GM19438 (cell line): ENCODE measurements around the gene TRAF7.

ENCODE experiments used
- ATAC-seq: cut with Tn5 transposase; IDR thresholded peaks from one replicate; pipeline ENCODE4 v1.9.1; 2021; ENCODE audit warnings: low read depth; ENCODE audit not compliant: unreplicated experiment

TRAF7 gene

DNA sequence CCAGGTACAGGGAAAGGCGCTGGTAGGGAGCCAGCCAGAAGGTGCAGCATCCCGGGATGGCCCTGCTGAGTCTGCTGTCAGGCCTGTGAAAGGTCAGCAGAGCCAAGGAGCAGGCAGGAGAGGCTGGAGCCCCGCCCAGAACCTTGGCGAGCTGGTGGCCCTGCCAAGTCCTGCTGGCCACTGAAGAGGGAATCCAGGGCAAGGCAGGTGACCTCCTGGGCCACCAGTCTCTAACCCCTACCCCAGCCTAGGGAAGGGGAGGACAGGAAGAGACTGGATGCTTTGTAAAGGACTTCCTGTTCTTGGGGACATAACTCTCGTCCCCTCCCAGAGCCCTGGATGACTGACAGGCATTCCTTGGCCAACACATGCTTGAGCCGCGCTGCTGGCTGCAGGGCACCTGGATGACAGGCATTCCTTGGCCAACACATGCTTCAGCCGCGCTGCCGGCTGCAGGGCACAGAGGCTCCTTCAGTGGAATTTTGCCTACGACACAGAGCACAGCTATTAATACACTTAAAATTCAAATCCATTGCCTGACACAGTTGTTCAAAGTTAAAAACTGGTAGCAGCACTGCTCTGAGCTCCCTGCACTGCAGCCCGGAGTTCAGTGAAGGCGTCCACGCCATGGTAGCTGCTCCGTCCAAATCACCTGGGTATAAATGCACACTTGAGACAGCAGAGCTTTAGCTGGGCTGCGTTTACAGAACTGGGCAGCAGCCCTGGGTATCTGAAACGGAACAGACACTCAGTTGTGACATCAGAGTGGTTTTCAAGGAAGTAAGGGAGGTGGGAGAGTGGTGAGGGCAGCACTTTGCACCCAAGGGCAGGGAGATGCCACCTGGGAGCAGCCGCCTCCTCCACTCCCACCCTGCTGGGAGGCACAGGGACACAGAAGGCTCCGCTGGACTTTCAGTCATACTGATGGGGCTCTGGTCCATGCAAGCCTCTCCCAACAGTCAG, 57.1 kb downstream of the TRAF7 start:
- no peak for ATAC-seq

DNA sequence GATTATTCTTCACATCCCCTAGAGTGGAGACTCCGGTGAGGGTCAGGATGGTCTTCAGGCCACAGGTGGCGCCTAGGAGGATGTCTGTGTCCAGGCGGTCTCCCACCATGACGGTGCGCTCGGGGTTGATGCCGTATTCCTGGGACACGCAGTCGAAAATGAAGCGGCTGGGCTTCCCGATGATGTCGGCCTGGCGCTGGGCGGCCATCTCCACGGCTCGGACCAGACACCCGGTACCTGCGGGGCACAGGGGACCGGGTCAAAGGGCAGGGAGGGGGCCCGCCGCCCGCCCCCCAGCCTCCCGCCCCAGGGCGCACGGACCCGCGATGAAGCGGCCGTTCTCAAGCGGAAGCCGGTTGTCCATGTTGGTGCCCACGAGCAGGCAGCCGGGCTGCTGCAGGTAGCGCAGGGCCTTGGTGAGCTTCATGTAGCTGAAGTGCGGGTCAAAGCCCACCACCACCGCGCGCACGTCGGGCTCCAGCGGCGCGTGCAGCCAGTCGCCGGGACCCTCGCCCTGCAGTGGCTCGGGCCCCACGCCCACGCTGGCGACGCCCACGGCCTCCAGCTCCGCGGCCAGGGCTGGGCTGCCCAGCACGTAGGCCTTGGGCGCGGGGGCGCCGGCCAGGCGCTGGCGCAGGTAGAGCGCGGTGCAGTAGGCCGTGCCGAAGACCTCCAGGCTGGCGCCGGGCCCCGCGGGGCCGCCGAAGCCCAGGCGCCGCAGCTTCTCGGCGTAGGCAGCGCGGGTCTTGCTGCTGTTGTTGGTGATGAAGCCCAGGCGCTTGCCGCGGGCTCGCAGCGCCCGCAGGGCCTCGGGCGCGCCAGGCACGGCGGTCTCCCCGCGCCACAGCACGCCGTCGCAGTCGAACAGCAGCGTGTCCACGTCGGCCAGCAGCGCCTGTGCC, 58.5 kb downstream of the TRAF7 start:
- no peak for ATAC-seq

DNA sequence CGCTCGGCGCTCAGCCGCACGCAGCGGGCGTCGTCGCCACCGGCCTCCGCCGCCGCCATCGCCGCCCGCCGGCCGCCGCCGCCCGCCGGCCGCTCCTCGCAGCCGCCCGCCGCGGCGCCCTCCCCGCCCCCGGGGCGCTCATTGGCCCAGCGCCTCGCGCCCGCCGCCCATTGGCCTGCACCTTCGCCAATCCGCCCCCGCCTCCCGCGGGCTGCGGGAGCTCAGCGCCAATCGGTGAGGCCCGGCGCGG, 59.1 kb downstream of the TRAF7 start, which contains the start of gene PGP:
TSS of gene PGP (minus strand) at position 122 of the 250 bp plus-strand sequence. CDS start at position 59, 63 bp downstream.
- peak; percentile 82 for ATAC-seq

DNA sequence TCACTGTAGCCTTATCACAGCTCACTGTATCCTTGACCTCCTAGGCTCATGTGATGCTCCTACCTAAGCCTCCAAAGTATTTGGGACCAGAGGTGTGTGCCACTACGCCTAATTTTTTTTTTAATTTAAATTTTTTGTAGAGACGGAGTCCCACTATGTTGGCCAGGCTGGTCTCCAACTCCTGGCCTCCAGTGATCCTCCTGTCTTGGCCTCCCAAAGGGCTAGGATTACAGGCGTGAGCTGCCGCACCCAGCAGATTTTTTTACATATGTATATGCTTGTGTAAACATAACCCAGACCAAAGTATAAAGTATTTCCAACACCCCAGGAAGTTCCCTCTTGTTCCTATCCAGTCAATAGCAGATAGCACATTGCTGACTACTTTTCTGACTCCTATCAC, 60.7 kb downstream of the TRAF7 start:
- no peak for ATAC-seq

DNA sequence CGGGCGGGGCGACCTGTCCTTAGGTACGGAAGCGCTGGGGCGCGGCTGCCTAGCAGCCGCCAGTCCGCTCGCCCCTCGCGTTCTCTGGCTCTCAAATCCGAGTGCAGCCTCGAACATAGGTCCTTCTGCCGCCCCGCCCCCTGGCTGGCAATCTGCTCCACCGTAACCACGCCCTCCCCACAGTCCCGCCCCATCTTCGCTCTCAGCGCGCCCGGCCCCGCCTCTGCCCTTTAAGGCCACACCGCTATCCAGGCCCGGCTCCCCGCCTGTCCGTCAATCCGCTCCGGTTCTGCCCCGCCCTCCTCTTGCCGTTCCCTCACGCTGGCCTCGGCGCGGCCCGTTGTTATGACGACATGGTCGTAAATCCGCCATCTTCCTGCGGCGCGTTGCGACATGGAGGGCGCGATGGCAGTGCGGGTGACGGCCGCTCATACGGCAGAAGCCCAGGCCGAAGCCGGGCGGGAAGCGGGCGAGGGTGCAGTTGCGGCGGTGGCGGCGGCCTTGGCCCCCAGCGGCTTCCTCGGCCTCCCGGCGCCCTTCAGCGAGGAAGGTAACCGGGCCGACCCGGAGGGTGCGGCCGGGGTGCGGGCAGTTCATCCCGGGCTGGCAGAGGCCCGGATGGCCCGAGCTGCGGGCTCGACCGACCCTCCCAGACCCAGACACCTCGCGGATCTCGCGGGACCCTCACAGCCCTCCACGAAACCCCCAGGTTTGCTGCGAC, 67.8 kb downstream of the TRAF7 start, which contains the start of gene E4F1:
TSS of gene E4F1 (plus strand) at position 371 of the 721 bp plus-strand sequence. CDS start at position 394, 23 bp downstream.
- peak; percentile 92 for ATAC-seq

DNA sequence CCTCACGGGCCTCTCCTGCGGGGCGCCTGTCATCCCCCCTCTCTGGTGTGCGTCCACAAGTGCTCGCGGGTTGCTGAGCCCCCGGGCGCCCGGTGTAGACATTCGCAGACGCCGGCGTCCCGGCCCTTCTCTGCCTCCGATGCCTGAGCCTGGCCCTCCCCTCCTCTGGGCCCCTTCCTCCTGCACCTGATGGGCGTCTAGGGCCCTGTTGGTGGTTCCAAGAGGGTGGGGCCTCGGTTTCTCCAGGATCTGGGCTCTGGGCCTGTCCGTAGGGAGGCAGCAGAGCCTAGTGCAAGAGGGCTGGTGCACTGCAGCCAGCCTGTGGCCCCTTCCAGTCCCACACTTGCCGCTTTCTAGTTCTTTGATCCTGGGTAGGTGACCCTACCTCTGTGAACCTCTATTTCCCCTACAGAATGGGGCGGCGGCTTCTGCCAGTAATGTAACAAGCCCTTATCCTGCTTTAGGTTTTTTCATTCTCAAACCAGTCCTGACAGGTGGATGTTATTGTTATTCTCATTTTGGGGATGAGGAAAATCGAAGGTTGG, 68.4 kb downstream of the TRAF7 start:
- peak; percentile 8 for ATAC-seq

DNA sequence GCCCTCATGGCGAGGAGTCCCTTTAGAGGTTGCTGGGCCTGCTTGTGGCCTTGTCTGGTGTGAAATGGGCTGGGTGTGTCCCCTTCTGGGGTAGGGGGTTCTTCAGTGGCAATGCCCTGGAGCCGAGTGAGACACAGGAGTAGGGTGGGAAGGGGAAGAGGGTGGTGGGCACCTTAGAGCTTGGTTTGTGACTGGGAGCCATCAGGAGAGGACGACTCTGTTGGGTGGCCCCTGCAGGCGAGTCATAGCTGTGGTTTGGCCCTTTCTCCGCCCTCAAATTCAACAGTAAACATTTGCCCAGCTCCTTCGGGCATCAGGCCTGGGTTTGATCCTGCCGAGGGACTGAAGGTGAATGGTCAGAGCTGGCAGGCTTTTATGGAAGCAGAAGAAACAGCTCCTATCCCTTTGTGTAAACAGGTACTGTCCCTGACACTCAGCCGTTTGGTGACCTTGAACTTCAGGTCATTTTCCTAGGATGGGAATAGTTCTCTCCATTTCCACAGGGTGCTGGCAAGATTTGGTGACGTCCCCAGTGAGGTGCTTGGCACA, 70.7 kb downstream of the TRAF7 start:
- ATAC-seq, result no peak

DNA sequence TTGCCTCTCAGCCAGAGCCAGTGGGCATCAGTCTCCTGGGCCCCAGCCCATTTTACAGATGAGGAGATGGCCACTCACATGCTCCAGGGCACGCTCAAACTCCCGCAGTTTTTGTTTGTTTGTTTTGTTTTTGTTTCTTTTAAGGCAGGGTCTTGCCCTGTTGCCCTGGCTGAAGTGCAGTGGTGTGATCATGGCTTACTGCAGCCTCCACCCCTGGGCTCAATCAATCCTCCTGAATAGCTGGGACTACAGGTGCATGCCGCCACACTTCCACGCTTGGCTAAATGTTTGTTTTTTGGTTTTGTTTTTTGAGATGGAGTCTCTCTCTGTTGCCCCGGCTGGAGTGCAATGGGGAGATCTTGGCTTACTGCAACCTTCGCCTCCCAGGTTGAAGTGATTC, 71.3 kb downstream of the TRAF7 start:
- no peak for ATAC-seq
